BE2C (cell line): ENCODE measurements around the gene LINGO4.
A peak's percentile ranks its signal among the peaks of the same experiment; 100 is the strongest.

Experiments used
- DNase-seq: peaks from one replicate; pipeline ENCODE4 v3.0.0-alpha.2; 2020
- H3K27me3 ChIP-seq: fragments of 250-450 bp; sonication (Bioruptor Pico); 2 replicates; pipeline ENCODE4 v1.5.1; 2020; ENCODE audit warnings: mild to moderate bottlenecking
- H3K36me3 ChIP-seq: fragments of 250-450 bp; sonication (Bioruptor Pico); 2 replicates; pipeline ENCODE4 v1.5.1; 2020; ENCODE audit warnings: mild to moderate bottlenecking
- H3K4me1 ChIP-seq: fragments of 250-450 bp; sonication (Bioruptor Pico); 2 replicates; pipeline ENCODE4 v1.5.1; 2020
- H3K4me3 ChIP-seq: 2 replicates; pipeline ENCODE4 v1.5.1; 2011; ENCODE audit warnings: low read depth, low read length
- H3K9me3 ChIP-seq: fragments of 250-450 bp; sonication (Bioruptor Pico); 2 replicates; pipeline ENCODE4 v1.5.1; 2020
- TF ChIP-seq, protein P1 (sequence below): IDR thresholded peaks from 2 replicates; pipeline ENCODE4 v1.5.1; 2012; ENCODE audit warnings: mild to moderate bottlenecking, low read depth, low read length

The LINGO4 gene

GRCh38 chr1:151817353-151817730 is 12.1 kb upstream of the LINGO4 start:
- Histone ChIP-seq H3K27me3 (no peaks in the 10 kb centered on the region), H3K4me1 (peaks cover 18% of the 10 kb centered on the region), H3K36me3 (no peaks in the 10 kb centered on the region), H3K4me3 (no peak overlapping the region), H3K9me3 (no peaks in the 10 kb centered on the region)
- no peak for DNase-seq
- TF ChIP-seq, protein P1, sequence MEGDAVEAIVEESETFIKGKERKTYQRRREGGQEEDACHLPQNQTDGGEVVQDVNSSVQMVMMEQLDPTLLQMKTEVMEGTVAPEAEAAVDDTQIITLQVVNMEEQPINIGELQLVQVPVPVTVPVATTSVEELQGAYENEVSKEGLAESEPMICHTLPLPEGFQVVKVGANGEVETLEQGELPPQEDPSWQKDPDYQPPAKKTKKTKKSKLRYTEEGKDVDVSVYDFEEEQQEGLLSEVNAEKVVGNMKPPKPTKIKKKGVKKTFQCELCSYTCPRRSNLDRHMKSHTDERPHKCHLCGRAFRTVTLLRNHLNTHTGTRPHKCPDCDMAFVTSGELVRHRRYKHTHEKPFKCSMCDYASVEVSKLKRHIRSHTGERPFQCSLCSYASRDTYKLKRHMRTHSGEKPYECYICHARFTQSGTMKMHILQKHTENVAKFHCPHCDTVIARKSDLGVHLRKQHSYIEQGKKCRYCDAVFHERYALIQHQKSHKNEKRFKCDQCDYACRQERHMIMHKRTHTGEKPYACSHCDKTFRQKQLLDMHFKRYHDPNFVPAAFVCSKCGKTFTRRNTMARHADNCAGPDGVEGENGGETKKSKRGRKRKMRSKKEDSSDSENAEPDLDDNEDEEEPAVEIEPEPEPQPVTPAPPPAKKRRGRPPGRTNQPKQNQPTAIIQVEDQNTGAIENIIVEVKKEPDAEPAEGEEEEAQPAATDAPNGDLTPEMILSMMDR, result no peak

DNA sequence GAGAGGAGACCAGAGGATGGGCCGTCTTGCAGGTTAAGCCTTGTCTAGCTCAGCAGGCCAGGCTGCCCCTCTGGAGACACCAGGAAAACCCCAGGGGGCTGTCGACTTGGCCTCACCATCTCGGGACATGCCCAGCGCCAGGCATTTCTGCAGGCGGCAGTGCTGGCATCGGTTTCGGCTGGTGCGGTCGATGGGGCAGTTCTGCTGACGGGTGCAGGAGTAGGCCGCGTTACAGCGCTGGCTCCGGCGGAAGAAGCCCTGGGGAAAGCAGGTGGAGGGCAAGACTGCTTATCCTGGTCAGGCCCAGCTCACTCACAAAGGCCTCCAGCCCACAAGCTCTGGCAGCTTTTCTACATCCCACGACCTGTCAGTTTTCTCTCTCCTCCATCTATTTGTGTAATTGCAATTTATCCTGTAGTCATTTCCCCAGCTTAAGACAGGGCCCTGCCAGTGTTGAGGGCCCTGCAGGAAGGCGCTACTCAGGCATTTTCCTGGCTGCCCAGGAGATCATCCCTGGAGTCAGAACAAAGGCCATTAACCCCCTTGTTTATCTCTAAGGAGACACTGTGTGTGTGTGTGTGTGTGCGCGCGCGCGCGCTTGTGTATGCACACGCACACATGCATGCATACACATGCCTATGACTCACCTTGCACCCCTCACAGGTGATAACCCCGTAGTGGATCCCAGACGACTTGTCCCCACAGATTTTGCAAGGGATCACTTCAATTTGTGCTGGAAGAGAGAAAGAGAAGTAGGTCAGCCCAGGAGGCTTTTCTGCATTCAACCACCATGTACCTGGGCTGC is 11.5 kb upstream of the LINGO4 start:
- Histone ChIP-seq H3K36me3 (no peaks in the 10 kb centered on the region), H3K9me3 (no peaks in the 10 kb centered on the region), H3K4me1 (peaks cover 13% of the 10 kb centered on the region), H3K4me3 (no peak overlapping the region), H3K27me3 (no peaks in the 10 kb centered on the region)
- DNase-seq, result peak; percentile 7
- TF ChIP-seq, protein P1, result no peak

DNA sequence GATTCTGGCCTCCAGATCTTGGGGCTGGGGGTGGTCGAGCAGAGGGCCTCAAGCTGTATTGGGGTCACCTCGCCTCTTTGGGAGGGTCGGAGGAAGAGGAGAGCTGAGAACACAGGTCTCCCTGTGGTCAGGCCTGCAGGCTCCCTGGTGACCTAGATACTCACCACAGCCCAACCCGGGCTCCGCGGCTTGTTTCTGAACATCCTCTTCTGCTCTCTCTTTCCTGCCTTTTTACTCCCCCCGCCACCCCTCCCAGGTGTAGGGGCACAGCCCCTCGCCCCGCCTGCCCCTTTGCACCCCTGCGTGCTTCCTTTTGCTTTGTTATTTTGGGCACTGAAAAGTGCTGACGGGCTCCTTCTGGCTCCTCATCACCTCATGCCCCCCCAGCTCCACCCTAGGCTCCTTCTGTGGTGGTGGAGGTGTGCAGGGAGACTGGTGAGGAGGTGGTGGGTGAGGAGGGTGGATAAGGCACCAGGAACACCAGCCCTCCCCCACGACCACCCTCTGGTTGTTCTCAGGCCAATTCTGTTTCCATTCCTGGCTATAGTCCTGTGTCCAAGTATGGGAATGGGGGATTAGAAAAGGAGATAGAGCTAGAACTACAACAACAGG is 10.6 kb upstream of the LINGO4 start:
- no peaks in the 10 kb centered on the region for H3K27me3 ChIP-seq
- DNase-seq, result no peak
- H3K36me3 ChIP-seq, result no peaks in the 10 kb centered on the region
- H3K4me1 ChIP-seq, result peaks cover 4% of the 10 kb centered on the region
- H3K4me3 ChIP-seq, result no peak overlapping the region
- no peaks in the 10 kb centered on the region for H3K9me3 ChIP-seq
- TF ChIP-seq, protein P1, result no peak

- TF ChIP-seq, protein P1, result no peak
- Histone ChIP-seq H3K36me3 (no peaks in the 10 kb centered on the region), H3K4me1 (no peaks in the 10 kb centered on the region; the same call in 1 of the 2 replicates), H3K27me3 (no peaks in the 10 kb centered on the region), H3K9me3 (no peaks in the 10 kb centered on the region), H3K4me3 (no peak overlapping the region)
- no peak for DNase-seq
Measured at GRCh38 chr1:151814971-151815545, 9.8 kb upstream of the LINGO4 start.

- Histone ChIP-seq H3K36me3 (no peaks in the 10 kb centered on the region), H3K4me1 (no peaks in the 10 kb centered on the region), H3K9me3 (no peaks in the 10 kb centered on the region), H3K4me3 (no peak overlapping the region), H3K27me3 (no peaks in the 10 kb centered on the region)
- TF ChIP-seq, protein P1, result no peak
- no peak for DNase-seq
Measured at GRCh38 chr1:151814426-151814825, 9.2 kb upstream of the LINGO4 start.
